PFSK-1 (cell line): Measurements from ENCODE around the gene CCNYL1.

Experiments used
- FOXP2 ChIP-seq: optimal IDR thresholded peaks from 2 replicates; pipeline ENCODE3; 2011; ENCODE audit warnings: borderline replicate concordance, control low read depth, inconsistent platforms; ENCODE audit not compliant: insufficient read depth; ENCODE audit errors: extremely low read length, extremely low read depth
- POLR2AphosphoS5 ChIP-seq: IDR thresholded peaks from 2 replicates; pipeline ENCODE4 v1.6.1; 2012; ENCODE audit warnings: low read depth, mild to moderate bottlenecking, control low read depth, low read length, moderate library complexity
- SIN3A ChIP-seq: IDR thresholded peaks from 2 replicates; pipeline ENCODE4 v1.6.1; 2012; ENCODE audit warnings: mild to moderate bottlenecking, low read length, moderate library complexity, borderline replicate concordance; ENCODE audit not compliant: insufficient read depth

DNA sequence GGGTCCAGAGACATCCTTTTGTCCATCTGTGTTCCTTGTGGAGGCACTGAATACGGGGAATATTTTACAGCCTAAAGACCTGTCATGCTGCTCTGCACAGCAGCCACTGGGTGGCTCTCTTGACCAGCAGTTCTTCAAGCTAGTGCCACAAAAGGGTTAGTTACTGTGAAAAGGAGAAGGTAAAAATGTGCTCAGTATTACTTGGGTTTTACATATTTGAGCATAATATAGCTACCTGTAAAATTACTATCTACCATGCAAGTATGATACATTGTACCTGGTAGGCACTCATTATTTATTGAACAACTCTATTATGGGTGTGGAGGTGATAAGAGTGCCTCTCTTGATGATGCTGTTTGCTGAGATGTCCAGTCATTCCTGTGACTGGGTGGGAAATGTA, 34.7 kb downstream of the CCNYL1 start:
- TF ChIP-seq POLR2AphosphoS5 (no peak), SIN3A (no peak), FOXP2 (no peak)
